ENCODE results near the gene RREB1.

DNA sequence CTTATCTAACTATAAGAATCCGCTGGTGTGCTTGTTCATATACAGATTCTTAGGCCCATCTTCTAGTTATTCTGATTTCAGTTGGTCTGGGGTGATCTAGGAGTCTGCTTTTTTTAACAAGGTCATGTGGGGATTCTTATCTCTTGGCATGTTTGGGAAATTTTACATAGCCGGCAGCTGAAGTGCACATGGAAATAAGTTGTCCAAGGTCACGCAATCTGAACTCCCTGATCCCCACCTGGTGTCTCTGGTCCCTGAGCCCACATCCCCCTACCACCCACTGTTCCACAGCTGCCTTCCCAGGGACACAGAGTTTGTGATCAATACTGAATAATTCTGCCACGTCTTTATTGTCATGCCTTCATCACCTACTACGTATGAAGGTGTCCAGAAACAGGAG lies 114.4 kb downstream of the RREB1 start:
- TF ChIP-seq CTCF (conservative IDR thresholded peaks at IDR 0.05; ENCODE audit: low read depth, low read length) (no peak), EZH2 (IDR thresholded peaks at IDR 0.05; ENCODE audit: borderline replicate concordance, low read depth, low read length, poor library complexity, severe bottlenecking) (no peak)
